Panc1 (cell line): Measurements from ENCODE around the gene CELSR2. TPM values are rescaled to one million over a fixed set of nuclear protein-coding genes. Genes with fewer than 3 reads are reported as not detected.

Experiments used
- ATAC-seq: fragments of 200-7000 bp; cut with Tn5 transposase; 2 replicates; pipeline ENCODE4 v1.9.1; 2020; ENCODE audit warnings: mild to moderate bottlenecking, moderate library complexity
- BruUV-seq: library from RNA; stranded (reverse); fragments of 400-500 nt; replicated peaks from 2 replicates; lab custom pipeline; 2021; lab: Mats Ljungman, UMichigan
- CTCF ChIA-PET: fragments of 300-600 bp; sonication (Branson Sonifier 250); formaldehyde crosslinking; loops from one replicate; lab custom pipeline; 2022; ENCODE audit warnings: antibody characterized with exemption; lab: Charles Lee
- POLR2A ChIA-PET: fragments of 300-600 bp; sonication (Branson Sonifier 250); formaldehyde crosslinking; loops from one replicate; lab custom pipeline; 2022; ENCODE audit warnings: antibody characterized with exemption; lab: Charles Lee
- DNase-seq: peaks from one replicate; pipeline ENCODE4 v3.0.0-alpha.2; 2010; ENCODE audit warnings: low read depth, low spot score
- H3K27ac ChIP-seq: 2 replicates; pipeline ENCODE4 v1.5.1; 2011; ENCODE audit warnings: mild to moderate bottlenecking, low read length, inconsistent platforms
- H3K27me3 ChIP-seq: fragments of 200-500 bp; sonication (Bioruptor generic); 2 replicates; pipeline ENCODE4 v1.6.0; 2014; ENCODE audit warnings: low read length, inconsistent platforms; ENCODE audit not compliant: control insufficient read depth, insufficient read depth
- H3K36me3 ChIP-seq: fragments of 200-500 bp; sonication (Bioruptor generic); 2 replicates; pipeline ENCODE4 v1.5.1; 2014; ENCODE audit warnings: inconsistent platforms, mild to moderate bottlenecking, low read length, moderate library complexity; ENCODE audit not compliant: control insufficient read depth, insufficient read depth
- H3K4me1 ChIP-seq: 2 replicates; pipeline ENCODE4 v1.5.1; 2011; ENCODE audit warnings: inconsistent platforms, mild to moderate bottlenecking, low read length, moderate library complexity; ENCODE audit not compliant: control insufficient read depth, insufficient read depth
- H3K4me3 ChIP-seq, 2 experiments: 2 replicates each; pipeline ENCODE4 v1.5.1; 2011 to 2012; ENCODE audit warnings: low read depth in 2 of 2, low read length in 2 of 2, mild to moderate bottlenecking in 2 of 2, inconsistent platforms in 1 of 2, moderate library complexity in 1 of 2
- H3K9me3 ChIP-seq: fragments of 200-500 bp; sonication (Bioruptor generic); 2 replicates; pipeline ENCODE4 v1.5.1; 2014; ENCODE audit warnings: low read depth, mild to moderate bottlenecking, inconsistent platforms, low read length, moderate library complexity; ENCODE audit not compliant: control insufficient read depth, insufficient read depth
- POLR2AphosphoS5 ChIP-seq: IDR thresholded peaks from 2 replicates; pipeline ENCODE4 v1.6.1; 2012; ENCODE audit warnings: mild to moderate bottlenecking, low read depth, low read length, moderate library complexity
- REST ChIP-seq, 2 experiments: IDR thresholded peaks; 2 replicates each; pipeline ENCODE4 v1.6.1; 2011 to 2012; ENCODE audit warnings: low read depth in 2 of 2, control low read depth in 1 of 2, low read length in 1 of 2, mild to moderate bottlenecking in 1 of 2, moderate library complexity in 1 of 2; ENCODE audit not compliant: insufficient read depth in 1 of 2
- SIN3A ChIP-seq: IDR thresholded peaks from 2 replicates; pipeline ENCODE4 v1.6.1; 2012; ENCODE audit warnings: low read depth, mild to moderate bottlenecking, low read length, moderate library complexity, borderline replicate concordance; ENCODE audit not compliant: insufficient read depth
- TCF7L2 ChIP-seq: IDR thresholded peaks from 2 replicates; pipeline ENCODE4 v1.6.1; 2011; ENCODE audit warnings: mild to moderate bottlenecking, low read depth, low read length, inconsistent platforms
- in situ Hi-C: cut with HindIII; loops from 2 replicates; pipeline ENCODE4 v1.10.0; 2016; ENCODE audit warnings: low sequenced_read_pairs, low pct_unique_long_range_greater_than_20kb
- intact Hi-C: fragments of 100-400 bp; cut with micrococcal nuclease; formaldehyde crosslinking; loops from one replicate; pipeline ENCODE4 v1.10.0; 2022; ENCODE audit not compliant: unreplicated experiment
- total RNA-seq: library from RNA; stranded (reverse); gene quantifications from one replicate; pipeline ENCODE4 v1.2.1, GENCODE V29; 2021; ENCODE audit not compliant: unreplicated experiment
- TF ChIP-seq, protein P1 (sequence below): fragments of 450-650 bp; IDR thresholded peaks from 2 replicates; pipeline ENCODE4 v1.5.1; 2017; ENCODE audit warnings: mild to moderate bottlenecking

CELSR2 gene
- total RNA-seq, 1 experiment from 2014 or later, result 4.1 TPM

- Histone ChIP-seq H3K4me1 (no peaks in the 10 kb centered on the region; the same call in 1 of the 2 replicates), H3K36me3 (peaks cover 3% of the 10 kb centered on the region; the same call in 1 of the 2 replicates), H3K9me3 (no peaks in the 10 kb centered on the region), H3K27ac (no peak overlapping the region), H3K27me3 (no peaks in the 10 kb centered on the region), H3K4me3 (no peak overlapping the region)
- DNase-seq (no peak), ATAC-seq (no peak)
- no peak for TF ChIP-seq REST (IDR thresholded peaks at IDR 0.05; ENCODE audit: insufficient read depth in 1 of 2, low read depth in 2 of 2, low read length in 1 of 2)
- TF ChIP-seq, protein P1, sequence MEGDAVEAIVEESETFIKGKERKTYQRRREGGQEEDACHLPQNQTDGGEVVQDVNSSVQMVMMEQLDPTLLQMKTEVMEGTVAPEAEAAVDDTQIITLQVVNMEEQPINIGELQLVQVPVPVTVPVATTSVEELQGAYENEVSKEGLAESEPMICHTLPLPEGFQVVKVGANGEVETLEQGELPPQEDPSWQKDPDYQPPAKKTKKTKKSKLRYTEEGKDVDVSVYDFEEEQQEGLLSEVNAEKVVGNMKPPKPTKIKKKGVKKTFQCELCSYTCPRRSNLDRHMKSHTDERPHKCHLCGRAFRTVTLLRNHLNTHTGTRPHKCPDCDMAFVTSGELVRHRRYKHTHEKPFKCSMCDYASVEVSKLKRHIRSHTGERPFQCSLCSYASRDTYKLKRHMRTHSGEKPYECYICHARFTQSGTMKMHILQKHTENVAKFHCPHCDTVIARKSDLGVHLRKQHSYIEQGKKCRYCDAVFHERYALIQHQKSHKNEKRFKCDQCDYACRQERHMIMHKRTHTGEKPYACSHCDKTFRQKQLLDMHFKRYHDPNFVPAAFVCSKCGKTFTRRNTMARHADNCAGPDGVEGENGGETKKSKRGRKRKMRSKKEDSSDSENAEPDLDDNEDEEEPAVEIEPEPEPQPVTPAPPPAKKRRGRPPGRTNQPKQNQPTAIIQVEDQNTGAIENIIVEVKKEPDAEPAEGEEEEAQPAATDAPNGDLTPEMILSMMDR, result no peak
- TF ChIP-seq POLR2AphosphoS5, result no peak; the same call in 1 of the 2 replicates
- no peak for TF ChIP-seq SIN3A
- TF ChIP-seq TCF7L2, result no peak
- in situ Hi-C loops, result no loop called here
- ChIA-PET POLR2A (no interaction called here), CTCF (interaction anchor here (0.7 kb wide), 1 partner anchor 34 kb away, joined by 5 read pairs; no protein-coding TSS in a partner anchor)
- intact Hi-C loops, result no loop called here
- no TSS peak for BruUV-seq
These were observed 7.4 kb upstream of the CELSR2 start for GRCh38 chr1:109241841-109242345.

GRCh38 chr1:109242387-109242786, 7.0 kb upstream of the CELSR2 start:
- intact Hi-C loops, result no loop called here
- H3K4me3 ChIP-seq, result no peak overlapping the region
- DNase-seq (no peak), ATAC-seq (no peak)
- ChIA-PET CTCF (no interaction called here), POLR2A (no interaction called here)
- no peak overlapping the region for H3K27ac ChIP-seq
- H3K4me1 ChIP-seq, result no peaks in the 10 kb centered on the region; the same call in 1 of the 2 replicates
- no peaks in the 10 kb centered on the region for H3K9me3 ChIP-seq
- H3K36me3 ChIP-seq, result peaks cover 3% of the 10 kb centered on the region; the same call in 1 of the 2 replicates
- in situ Hi-C loops, result no loop called here
- BruUV-seq, result no TSS peak
- TF ChIP-seq, protein P1, result no peak
- TF ChIP-seq SIN3A (no peak), TCF7L2 (no peak), POLR2AphosphoS5 (no peak), REST (IDR thresholded peaks at IDR 0.05; ENCODE audit: insufficient read depth in 1 of 2, low read depth in 2 of 2, low read length in 1 of 2) (no peak)
- H3K27me3 ChIP-seq, result no peaks in the 10 kb centered on the region
